Prostate gland (tissue), 2 donors: ENCODE measurements around the gene SLC25A33. TPM values are rescaled to one million over a fixed set of nuclear protein-coding genes. Genes with fewer than 3 reads are reported as not detected.

ENCODE experiments used
- DNase-seq: peaks from one replicate; pipeline ENCODE4 v3.0.0-alpha.2; 2019; ENCODE audit warnings: low spot score
- H3K27ac ChIP-seq, 2 donors: fragments of 200-600 bp; sonication (generic); 2 replicates each; pipeline ENCODE4 v1.5.1; 2017 to 2019
- H3K27me3 ChIP-seq: fragments of 200-600 bp; sonication (generic); replicated peaks from 2 replicates; pipeline ENCODE4 v1.5.1; 2019; ENCODE audit not compliant: insufficient read depth
- H3K36me3 ChIP-seq, 2 donors: fragments of 200-600 bp; sonication (generic); 1 replicate in 1 of 2; 2 replicates in 1 of 2; pipeline versions ENCODE4 v1.5.1 to v1.8.1; 2017 to 2019
- H3K4me1 ChIP-seq: fragments of 200-600 bp; sonication (generic); replicated peaks from 2 replicates; pipeline ENCODE4 v1.5.1; 2019
- H3K4me3 ChIP-seq, 2 donors: fragments of 200-600 bp; sonication (generic); 2 replicates each; pipeline ENCODE4 v1.5.1; 2017 to 2019
- H3K9me3 ChIP-seq: fragments of 200-600 bp; sonication (generic); 2 replicates; pipeline ENCODE4 v1.5.1; 2017
- CTCF ChIP-seq, 4 experiments: fragments of 200-600 bp in 2 of 4; fragments of 450-650 bp in 2 of 4; sonication (generic) in 2 of 4; IDR thresholded peaks; 1 replicate in 3 of 4; 2 replicates in 1 of 4; pipeline ENCODE4 v1.5.1; 2016 to 2019; ENCODE audit warnings: antibody characterized with exemption in 4 of 4, mild to moderate bottlenecking in 2 of 4, moderate library complexity in 2 of 4
- POLR2A ChIP-seq: fragments of 450-650 bp; IDR thresholded peaks from one replicate; pipeline ENCODE4 v1.6.1; 2016; ENCODE audit warnings: antibody characterized with exemption, mild to moderate bottlenecking
- POLR2AphosphoS5 ChIP-seq: sonication (generic); formaldehyde crosslinking; IDR thresholded peaks from one replicate; pipeline ENCODE4 v1.6.1; 2017; ENCODE audit warnings: antibody characterized with exemption
- WGBS: methylation state at CpG from one replicate; pipeline ENCODE4 v1.1.5; 2018; 5-methylcytosine and 5-hydroxymethylcytosine counted together
- intact Hi-C: fragments of 100-400 bp; cut with DNase I; formaldehyde crosslinking; loops from one replicate; pipeline ENCODE4 v1.14.2; 2022
- total RNA-seq, 2 donors: library from RNA; depleted of rRNA; stranded (reverse); fragments of >200 nt; gene quantifications; one replicate each; pipeline ENCODE4 v1.1.0, GENCODE V29; 2016

Gene SLC25A33
- total RNA-seq, 2 donors from 2014 or later, result 10.7 to 11.9 TPM

DNA sequence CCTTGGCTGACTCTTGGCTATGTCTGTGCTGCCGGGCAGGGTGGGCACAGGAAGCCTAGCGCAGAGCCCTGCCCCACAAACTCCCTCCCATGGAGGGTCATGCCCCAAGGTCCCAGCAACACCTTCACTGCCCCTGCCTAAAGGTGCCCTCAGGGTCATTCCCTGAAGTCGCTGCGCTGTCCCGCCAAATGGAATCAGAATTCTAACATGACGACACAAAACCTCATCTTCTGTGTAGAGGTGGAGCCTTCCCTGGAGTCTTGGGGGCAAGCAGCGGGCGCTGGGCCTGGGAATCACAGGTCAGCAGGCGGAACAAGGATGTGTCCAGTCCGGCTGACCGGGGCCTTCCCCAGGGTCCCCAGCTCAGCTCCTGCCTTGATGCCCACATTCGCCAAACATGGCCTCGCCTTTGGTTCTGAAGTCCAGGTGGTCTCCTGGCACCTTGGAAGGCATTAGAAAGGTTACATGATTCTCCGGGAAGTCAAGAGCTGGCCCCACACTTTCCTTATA is 66.7 kb downstream of the SLC25A33 start:
- no peaks in the 10 kb centered on the region for H3K27me3 ChIP-seq
- no peak for DNase-seq
- H3K4me3 ChIP-seq, result no peak overlapping the region
- TF ChIP-seq CTCF (IDR thresholded peaks at IDR 0.05), result no peak
- no peak for TF ChIP-seq POLR2AphosphoS5
- no peak for TF ChIP-seq POLR2A
- no peaks in the 10 kb centered on the region for H3K9me3 ChIP-seq
- intact Hi-C loops, result no loop called here
- peaks cover 6% of the 10 kb centered on the region for H3K4me1 ChIP-seq
- H3K27ac ChIP-seq, result no peak overlapping the region
- WGBS, result 95% methylated on average over 14 of the region's 14 CpGs
- H3K36me3 ChIP-seq, result peaks cover 5 to 16% of the 10 kb centered on the region in 2 donors

DNA sequence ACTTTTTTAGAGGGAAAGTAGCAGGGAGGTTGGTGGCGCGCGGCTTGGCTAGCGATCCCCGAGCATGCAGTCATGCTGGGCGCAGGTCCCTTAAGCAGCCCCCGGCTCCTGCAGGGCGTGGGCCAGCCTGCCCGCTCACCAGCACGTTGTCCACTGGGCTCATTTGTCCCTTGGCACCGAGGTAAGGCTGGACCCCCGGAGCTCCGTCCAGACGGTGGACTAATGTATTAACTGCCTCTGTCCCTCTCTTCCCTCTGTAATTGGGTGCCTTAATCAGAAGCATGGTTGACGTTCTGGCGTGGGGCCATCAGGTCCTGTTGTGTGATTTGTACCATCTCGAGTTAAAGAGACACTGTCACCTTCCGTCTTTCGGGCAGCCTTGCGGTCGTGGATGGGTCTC is 67.2 kb downstream of the SLC25A33 start:
- no peak for DNase-seq
- Histone ChIP-seq H3K4me1 (peaks cover 6% of the 10 kb centered on the region), H3K36me3 (peaks cover under 1 to 12% of the 10 kb centered on the region in 2 donors), H3K4me3 (no peak overlapping the region), H3K27ac (peak overlapping the region in 1 of 2 donors; percentile 30), H3K27me3 (no peaks in the 10 kb centered on the region), H3K9me3 (no peaks in the 10 kb centered on the region)
- no peak for TF ChIP-seq CTCF (IDR thresholded peaks at IDR 0.05)
- no peak for TF ChIP-seq POLR2A
- TF ChIP-seq POLR2AphosphoS5, result no peak
- 76% methylated on average over 21 of the region's 21 CpGs for WGBS
- intact Hi-C loops, result no loop called here

DNA sequence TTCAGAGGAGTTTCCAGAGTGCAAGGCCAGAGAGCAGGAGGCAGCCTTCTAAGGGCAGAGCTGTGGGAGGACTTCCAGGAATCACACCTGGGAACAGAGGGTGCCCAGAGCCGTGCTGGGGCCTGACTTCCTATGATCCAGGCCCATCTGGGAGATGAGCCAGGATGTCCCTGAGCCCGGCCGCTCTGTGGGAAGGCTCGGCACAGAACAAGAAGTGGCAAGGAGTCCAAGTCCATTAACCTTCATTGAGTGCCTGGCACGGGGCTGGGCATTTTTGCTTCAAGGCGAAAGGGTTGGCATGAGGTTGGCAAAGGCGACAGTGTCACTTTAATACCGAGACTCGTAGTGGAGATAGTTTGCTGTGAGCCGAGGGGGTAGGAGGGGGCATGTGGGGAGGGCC is 67.7 kb downstream of the SLC25A33 start:
- peaks cover 6% of the 10 kb centered on the region for H3K4me1 ChIP-seq
- no peak overlapping the region for H3K4me3 ChIP-seq
- H3K9me3 ChIP-seq, result no peaks in the 10 kb centered on the region
- no peaks in the 10 kb centered on the region for H3K27me3 ChIP-seq
- H3K27ac ChIP-seq, result peak overlapping the region in 1 of 2 donors; percentile 30
- WGBS, result 32% methylated on average over 10 of the region's 10 CpGs
- intact Hi-C loops, result no loop called here
- TF ChIP-seq POLR2A (no peak), POLR2AphosphoS5 (peak; percentile 52), CTCF (IDR thresholded peaks at IDR 0.05) (no peak)
- peaks cover 0 to 10% of the 10 kb centered on the region in 2 donors for H3K36me3 ChIP-seq
- peak; percentile 65 for DNase-seq

GRCh38 chr1:9607352-9607751 is 68.1 kb downstream of the SLC25A33 start:
- Histone ChIP-seq H3K4me1 (peaks cover 6% of the 10 kb centered on the region), H3K27me3 (no peaks in the 10 kb centered on the region), H3K9me3 (no peaks in the 10 kb centered on the region), H3K36me3 (peaks cover 0 to 6% of the 10 kb centered on the region in 2 donors), H3K4me3 (no peak overlapping the region), H3K27ac (peak overlapping the region in 1 of 2 donors; percentile 30)
- intact Hi-C loops, result no loop called here
- 62% methylated on average over 19 of the region's 19 CpGs for WGBS
- TF ChIP-seq POLR2AphosphoS5 (no peak), POLR2A (no peak), CTCF (IDR thresholded peaks at IDR 0.05) (no peak)
- no peak for DNase-seq

- Histone ChIP-seq H3K36me3 (no peaks in the 10 kb centered on the region), H3K9me3 (no peaks in the 10 kb centered on the region), H3K4me3 (no peak overlapping the region), H3K4me1 (peaks cover 6% of the 10 kb centered on the region), H3K27ac (no peak overlapping the region), H3K27me3 (no peaks in the 10 kb centered on the region)
- TF ChIP-seq CTCF (IDR thresholded peaks at IDR 0.05), result no peak
- TF ChIP-seq POLR2A, result no peak
- intact Hi-C loops, result no loop called here
- no peak for DNase-seq
- WGBS, result 96% methylated on average over 5 of the region's 5 CpGs
These were observed 70.7 kb downstream of the SLC25A33 start for GRCh38 chr1:9609998-9610397.
